OCI-LY3 (cell line): ENCODE measurements around the gene PAPSS1.

Experiments
- CTCF ChIP-seq: fragments of 200-600, 300-600 bp; sonication (generic); IDR thresholded peaks from 2 replicates; pipeline ENCODE4 v1.5.1; 2014; ENCODE audit warnings: antibody characterized with exemption, low read length, low read depth
- EZH2phosphoT487 ChIP-seq: fragments of 200-600 bp; shearing (Covaris generic); IDR thresholded peaks from 2 replicates; pipeline ENCODE4 v1.6.1; 2018; ENCODE audit warnings: antibody characterized with exemption, mixed run types, low read depth

- TF ChIP-seq CTCF, result peak; percentile 87
- TF ChIP-seq EZH2phosphoT487, result no peak
Measured at GRCh38 chr4:107736924-107737448, 17.0 kb upstream of the PAPSS1 start.
